Stimulated activated CD8-positive, alpha-beta memory T cell treated with anti-CD3 and anti-CD28 coated beads, Interleukin-7, amount 100 ng/mL, for 4 hours (primary cell): ENCODE data around the gene RNU7-1.

Experiments used
- DNase-seq, 2 donors: peaks; one replicate each; pipeline ENCODE4 v3.0.0-alpha.2; 2020; ENCODE audit warnings: low read depth in 2 of 2

The RNU7-1 gene

GRCh38 chr12:6965026-6965661, 21.5 kb downstream of the RNU7-1 start:
- peak; percentile 79 to 84 for DNase-seq

- DNase-seq = no peak
These were observed 22.1 kb downstream of the RNU7-1 start for GRCh38 chr12:6965714-6966113.

GRCh38 chr12:6966351-6966750, 22.7 kb downstream of the RNU7-1 start:
- DNase-seq = no peak

- no peak for DNase-seq
These were observed 24.1 kb downstream of the RNU7-1 start for GRCh38 chr12:6967651-6968100.

- DNase-seq = no peak
These were observed 24.8 kb downstream of the RNU7-1 start for GRCh38 chr12:6968426-6968825.

- DNase-seq = no peak
These were observed 26.5 kb downstream of the RNU7-1 start for GRCh38 chr12:6970096-6970527.

- no peak for DNase-seq
These were observed 30.6 kb downstream of the RNU7-1 start for GRCh38 chr12:6974180-6974579.

GRCh38 chr12:6975297-6976032, 31.8 kb downstream of the RNU7-1 start:
- no peak for DNase-seq

- DNase-seq = no peak
These were observed 34.0 kb downstream of the RNU7-1 start for GRCh38 chr12:6977653-6978052.

GRCh38 chr12:6978188-6978587, 34.6 kb downstream of the RNU7-1 start:
- DNase-seq = no peak

- DNase-seq = no peak
These were observed 35.0 kb downstream of the RNU7-1 start for GRCh38 chr12:6978611-6979011.

- DNase-seq = no peak
These were observed 35.4 kb downstream of the RNU7-1 start for GRCh38 chr12:6979021-6979420.

GRCh38 chr12:6979453-6979852, 35.8 kb downstream of the RNU7-1 start:
- no peak for DNase-seq

- no peak for DNase-seq
These were observed 36.5 kb downstream of the RNU7-1 start for GRCh38 chr12:6980075-6980474.

GRCh38 chr12:6980740-6981139, 37.1 kb downstream of the RNU7-1 start:
- DNase-seq = no peak

- no peak for DNase-seq
These were observed 37.8 kb downstream of the RNU7-1 start for GRCh38 chr12:6981152-6982052.

GRCh38 chr12:6982532-6982931, 38.9 kb downstream of the RNU7-1 start:
- DNase-seq = no peak

- no peak for DNase-seq
These were observed 44.4 kb downstream of the RNU7-1 start for GRCh38 chr12:6987956-6988553.
